ENCODE results near the gene PSMD6. TPM values are rescaled to one million over a fixed set of nuclear protein-coding genes. Genes with fewer than 3 reads are reported as not detected.

The PSMD6 gene
- total RNA-seq, 2 experiments from 2014 or later: 119 to 126 TPM

DNA sequence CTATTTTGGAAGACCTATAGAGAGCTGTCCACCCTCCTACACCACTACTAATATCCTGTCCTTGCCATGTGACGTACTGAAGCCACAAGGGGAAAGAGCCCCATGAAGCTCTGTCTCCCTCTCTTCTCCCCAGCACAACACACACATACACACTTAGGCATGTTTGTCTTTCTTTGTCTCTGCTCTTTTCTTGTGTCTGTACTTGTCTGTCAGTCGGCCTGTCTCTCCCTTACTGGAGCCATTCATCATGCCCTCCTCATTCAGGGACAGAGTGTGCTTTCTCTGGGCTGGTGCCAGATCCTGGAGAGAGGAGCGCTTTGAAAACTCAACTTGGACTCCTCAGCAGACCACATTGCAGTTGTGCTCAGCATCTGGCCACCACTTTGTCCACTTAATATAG, 47.6 kb downstream of the PSMD6 start:
- Mint-ChIP-seq H3K27me3 (no peaks in the 10 kb centered on the region), H3K36me3 (ENCODE audit: low read depth) (peaks cover 67% of the 10 kb centered on the region), H3K4me1 (ENCODE audit: low read depth) (peaks cover 97% of the 10 kb centered on the region), H3K9me3 (no peaks in the 10 kb centered on the region), H3K4me3 (peak overlapping the region; percentile 54), H3K27ac (peak overlapping the region; percentile 94)
- peaks cover 69% of the 10 kb centered on the region for H3K4me1 ChIP-seq (ENCODE audit: insufficient read depth, low read length)
- no peak for DNase-seq
- no peaks in the 10 kb centered on the region for H3K27me3 ChIP-seq (ENCODE audit: control insufficient read depth in 1 of 2, insufficient read depth in 2 of 2, low read length in 2 of 2)
- POLR2A ChIA-PET: interaction anchor here (1.1 to 11.5 kb wide), 2 partner anchors 10 to 18 kb away, joined by 3 to 270 read pairs; no protein-coding TSS in a partner anchor
- no peak overlapping the region for H3K4me3 ChIP-seq (ENCODE audit: low read length)
- no peak for ATAC-seq (ENCODE audit: poor library complexity)
- CTCF ChIA-PET: interaction anchor here (1.2 to 9.8 kb wide), 2 partner anchors 13 to 48 kb away, joined by 5 to 168 read pairs; partner anchors contain the start of gene PSMD6
- no peaks in the 10 kb centered on the region for H3K9me3 ChIP-seq (ENCODE audit: control insufficient read depth in 1 of 2, insufficient read depth in 1 of 2, low read length in 2 of 2)
- H3K36me3 ChIP-seq (ENCODE audit: insufficient read depth, low read length): peaks cover 39% of the 10 kb centered on the region
- intact Hi-C loops (cut with DNase I, micrococcal nuclease): no loop called here
- no peak overlapping the region for H3K27ac ChIP-seq (ENCODE audit: low read depth in 1 of 2, low read length in 2 of 2)
- TF ChIP-seq, protein P1, sequence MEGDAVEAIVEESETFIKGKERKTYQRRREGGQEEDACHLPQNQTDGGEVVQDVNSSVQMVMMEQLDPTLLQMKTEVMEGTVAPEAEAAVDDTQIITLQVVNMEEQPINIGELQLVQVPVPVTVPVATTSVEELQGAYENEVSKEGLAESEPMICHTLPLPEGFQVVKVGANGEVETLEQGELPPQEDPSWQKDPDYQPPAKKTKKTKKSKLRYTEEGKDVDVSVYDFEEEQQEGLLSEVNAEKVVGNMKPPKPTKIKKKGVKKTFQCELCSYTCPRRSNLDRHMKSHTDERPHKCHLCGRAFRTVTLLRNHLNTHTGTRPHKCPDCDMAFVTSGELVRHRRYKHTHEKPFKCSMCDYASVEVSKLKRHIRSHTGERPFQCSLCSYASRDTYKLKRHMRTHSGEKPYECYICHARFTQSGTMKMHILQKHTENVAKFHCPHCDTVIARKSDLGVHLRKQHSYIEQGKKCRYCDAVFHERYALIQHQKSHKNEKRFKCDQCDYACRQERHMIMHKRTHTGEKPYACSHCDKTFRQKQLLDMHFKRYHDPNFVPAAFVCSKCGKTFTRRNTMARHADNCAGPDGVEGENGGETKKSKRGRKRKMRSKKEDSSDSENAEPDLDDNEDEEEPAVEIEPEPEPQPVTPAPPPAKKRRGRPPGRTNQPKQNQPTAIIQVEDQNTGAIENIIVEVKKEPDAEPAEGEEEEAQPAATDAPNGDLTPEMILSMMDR (IDR thresholded peaks at IDR 0.05): no peak

DNA sequence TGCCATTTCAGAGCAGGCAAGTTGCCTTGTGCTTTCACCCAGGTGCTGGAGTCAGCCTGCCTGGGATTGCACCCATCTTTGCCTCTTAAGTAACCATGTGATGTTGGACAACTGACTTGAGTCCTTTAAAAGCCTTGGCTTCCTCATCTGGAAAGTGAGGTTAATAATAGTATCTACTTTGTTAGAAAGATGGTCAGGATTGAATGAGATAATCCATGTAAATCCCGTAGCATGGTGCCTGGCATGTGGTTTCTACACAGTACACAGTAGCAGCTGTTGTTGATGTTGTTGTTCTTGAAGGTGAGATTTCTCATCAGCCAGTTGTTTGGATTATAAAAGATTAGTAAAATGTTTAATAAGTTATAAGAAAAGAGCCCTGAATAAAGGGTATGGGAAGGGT, 48.8 kb downstream of the PSMD6 start:
- Histone ChIP-seq H3K4me1 (ENCODE audit: insufficient read depth, low read length) (peaks cover 61% of the 10 kb centered on the region), H3K36me3 (ENCODE audit: insufficient read depth, low read length) (peaks cover 29% of the 10 kb centered on the region), H3K9me3 (ENCODE audit: control insufficient read depth in 1 of 2, insufficient read depth in 1 of 2, low read length in 2 of 2) (no peaks in the 10 kb centered on the region), H3K27ac (ENCODE audit: low read depth in 1 of 2, low read length in 2 of 2) (no peak overlapping the region), H3K4me3 (ENCODE audit: low read length) (no peak overlapping the region), H3K27me3 (ENCODE audit: control insufficient read depth in 1 of 2, insufficient read depth in 2 of 2, low read length in 2 of 2) (no peaks in the 10 kb centered on the region)
- H3K4me3 Mint-ChIP-seq: peak overlapping the region; percentile 43
- ChIA-PET POLR2A (interaction anchor here (11.5 kb wide), 1 partner anchor 9 kb away, joined by 270 read pairs; no protein-coding TSS in a partner anchor), CTCF (interaction anchor here (1.1 kb wide), 1 partner anchor 12 kb away, joined by 5 read pairs; no protein-coding TSS in a partner anchor)
- intact Hi-C loops (cut with DNase I, micrococcal nuclease): no loop called here
- no peaks in the 10 kb centered on the region for H3K27me3 Mint-ChIP-seq
- peak overlapping the region; percentile 94 for H3K27ac Mint-ChIP-seq
- ATAC-seq (ENCODE audit: poor library complexity): no peak
- TF ChIP-seq, protein P1 (IDR thresholded peaks at IDR 0.05): no peak
- DNase-seq: no peak
- H3K4me1 Mint-ChIP-seq (ENCODE audit: low read depth): peaks cover 97% of the 10 kb centered on the region
- H3K36me3 Mint-ChIP-seq (ENCODE audit: low read depth): peaks cover 67% of the 10 kb centered on the region
- no peaks in the 10 kb centered on the region for H3K9me3 Mint-ChIP-seq

DNA sequence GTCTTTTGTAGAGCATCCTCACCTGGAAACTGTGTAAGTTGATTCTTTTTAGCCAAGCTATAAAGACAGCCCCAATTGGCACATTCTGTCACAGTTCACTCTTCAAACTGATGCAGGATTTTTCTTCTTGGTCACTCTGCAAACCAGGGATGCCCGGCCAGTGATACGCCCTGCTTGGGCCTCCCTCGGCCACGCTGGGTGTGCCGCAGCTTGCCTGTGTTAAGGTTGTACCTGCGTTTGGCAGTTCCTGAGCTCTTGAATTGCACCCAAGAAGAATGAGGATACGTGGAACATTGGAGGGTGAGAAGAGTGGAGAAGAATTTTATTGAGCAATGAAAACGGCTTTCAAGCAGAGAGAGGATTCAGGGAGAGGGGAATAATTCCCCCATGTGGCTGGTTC, 49.9 kb downstream of the PSMD6 start:
- peaks cover 72% of the 10 kb centered on the region for H3K36me3 Mint-ChIP-seq (ENCODE audit: low read depth)
- Histone ChIP-seq H3K4me3 (ENCODE audit: low read length) (no peak overlapping the region), H3K36me3 (ENCODE audit: insufficient read depth, low read length) (peaks cover 29% of the 10 kb centered on the region), H3K27me3 (ENCODE audit: control insufficient read depth in 1 of 2, insufficient read depth in 2 of 2, low read length in 2 of 2) (no peaks in the 10 kb centered on the region), H3K27ac (ENCODE audit: low read depth in 1 of 2, low read length in 2 of 2) (no peak overlapping the region), H3K4me1 (ENCODE audit: insufficient read depth, low read length) (peaks cover 61% of the 10 kb centered on the region), H3K9me3 (ENCODE audit: control insufficient read depth in 1 of 2, insufficient read depth in 1 of 2, low read length in 2 of 2) (no peaks in the 10 kb centered on the region)
- H3K9me3 Mint-ChIP-seq: no peaks in the 10 kb centered on the region
- peaks cover 91% of the 10 kb centered on the region for H3K4me1 Mint-ChIP-seq (ENCODE audit: low read depth)
- intact Hi-C loops (cut with DNase I, micrococcal nuclease): no loop called here
- TF ChIP-seq, protein P1 (IDR thresholded peaks at IDR 0.05): no peak
- CTCF ChIA-PET: interaction anchor here (1.1 kb wide), 1 partner anchor 11 kb away, joined by 5 read pairs; no protein-coding TSS in a partner anchor
- no peak for DNase-seq
- no peaks in the 10 kb centered on the region for H3K27me3 Mint-ChIP-seq
- H3K27ac Mint-ChIP-seq: peak overlapping the region; percentile 94
- POLR2A ChIA-PET: interaction anchor here (0.7 kb wide), 1 partner anchor 51 kb away, joined by 3 read pairs; no protein-coding TSS in a partner anchor
- no peak for ATAC-seq (ENCODE audit: poor library complexity)
- peak overlapping the region; percentile 78 for H3K4me3 Mint-ChIP-seq

Measured in CD4-positive, alpha-beta T cell (primary cell).